Suprapubic skin (tissue), 4 donors: ENCODE data around the gene COL4A6.

Source experiments
- EP300 ChIP-seq: sonication (generic); formaldehyde crosslinking; IDR thresholded peaks from one replicate; pipeline ENCODE4 v1.6.1; 2017; ENCODE audit warnings: antibody characterized with exemption
- POLR2A ChIP-seq, 2 donors: fragments of 450-650 bp; IDR thresholded peaks; one replicate each; pipeline ENCODE4 v1.6.1; 2017; ENCODE audit warnings: antibody characterized with exemption in 2 of 2, mild to moderate bottlenecking in 2 of 2, moderate library complexity in 2 of 2
- POLR2AphosphoS5 ChIP-seq, 3 donors: sonication (generic); formaldehyde crosslinking; IDR thresholded peaks; one replicate each; pipeline ENCODE4 v1.6.1; 2017; ENCODE audit warnings: antibody characterized with exemption in 3 of 3
- TF ChIP-seq, protein P1 (sequence below), 2 donors: fragments of 200-600 bp in 1 of 2; fragments of 450-650 bp in 1 of 2; sonication (generic) in 1 of 2; IDR thresholded peaks; one replicate each; pipeline ENCODE4 v1.5.1; 2016 to 2019; ENCODE audit warnings: antibody characterized with exemption in 2 of 2, mild to moderate bottlenecking in 1 of 2, moderate library complexity in 1 of 2

- TF ChIP-seq, protein P1, sequence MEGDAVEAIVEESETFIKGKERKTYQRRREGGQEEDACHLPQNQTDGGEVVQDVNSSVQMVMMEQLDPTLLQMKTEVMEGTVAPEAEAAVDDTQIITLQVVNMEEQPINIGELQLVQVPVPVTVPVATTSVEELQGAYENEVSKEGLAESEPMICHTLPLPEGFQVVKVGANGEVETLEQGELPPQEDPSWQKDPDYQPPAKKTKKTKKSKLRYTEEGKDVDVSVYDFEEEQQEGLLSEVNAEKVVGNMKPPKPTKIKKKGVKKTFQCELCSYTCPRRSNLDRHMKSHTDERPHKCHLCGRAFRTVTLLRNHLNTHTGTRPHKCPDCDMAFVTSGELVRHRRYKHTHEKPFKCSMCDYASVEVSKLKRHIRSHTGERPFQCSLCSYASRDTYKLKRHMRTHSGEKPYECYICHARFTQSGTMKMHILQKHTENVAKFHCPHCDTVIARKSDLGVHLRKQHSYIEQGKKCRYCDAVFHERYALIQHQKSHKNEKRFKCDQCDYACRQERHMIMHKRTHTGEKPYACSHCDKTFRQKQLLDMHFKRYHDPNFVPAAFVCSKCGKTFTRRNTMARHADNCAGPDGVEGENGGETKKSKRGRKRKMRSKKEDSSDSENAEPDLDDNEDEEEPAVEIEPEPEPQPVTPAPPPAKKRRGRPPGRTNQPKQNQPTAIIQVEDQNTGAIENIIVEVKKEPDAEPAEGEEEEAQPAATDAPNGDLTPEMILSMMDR (IDR thresholded peaks at IDR 0.05): no peak
- TF ChIP-seq POLR2A (IDR thresholded peaks at IDR 0.05): no peak
- TF ChIP-seq POLR2AphosphoS5 (IDR thresholded peaks at IDR 0.05): no peak
- TF ChIP-seq EP300: no peak
Observed at GRCh38 chrX:108267557-108267956, 170.7 kb downstream of the COL4A6 start.
